Body of pancreas (tissue), 4 donors: ENCODE results near the gene RASGRP2.

ENCODE experiments used
- POLR2A ChIP-seq, 3 donors: fragments of 450-650 bp; IDR thresholded peaks; one replicate each; pipeline ENCODE4 v1.6.1; 2016; ENCODE audit warnings: antibody characterized with exemption in 3 of 3, mild to moderate bottlenecking in 2 of 3
- TF ChIP-seq, protein P1 (sequence below), 7 experiments: fragments of 450-650 bp in 4 of 7; fragments of 200-600 bp in 3 of 7; sonication (generic) in 3 of 7; IDR thresholded peaks; one replicate each; pipeline ENCODE4 v1.5.1; 2016 to 2019; ENCODE audit warnings: antibody characterized with exemption in 7 of 7

DNA sequence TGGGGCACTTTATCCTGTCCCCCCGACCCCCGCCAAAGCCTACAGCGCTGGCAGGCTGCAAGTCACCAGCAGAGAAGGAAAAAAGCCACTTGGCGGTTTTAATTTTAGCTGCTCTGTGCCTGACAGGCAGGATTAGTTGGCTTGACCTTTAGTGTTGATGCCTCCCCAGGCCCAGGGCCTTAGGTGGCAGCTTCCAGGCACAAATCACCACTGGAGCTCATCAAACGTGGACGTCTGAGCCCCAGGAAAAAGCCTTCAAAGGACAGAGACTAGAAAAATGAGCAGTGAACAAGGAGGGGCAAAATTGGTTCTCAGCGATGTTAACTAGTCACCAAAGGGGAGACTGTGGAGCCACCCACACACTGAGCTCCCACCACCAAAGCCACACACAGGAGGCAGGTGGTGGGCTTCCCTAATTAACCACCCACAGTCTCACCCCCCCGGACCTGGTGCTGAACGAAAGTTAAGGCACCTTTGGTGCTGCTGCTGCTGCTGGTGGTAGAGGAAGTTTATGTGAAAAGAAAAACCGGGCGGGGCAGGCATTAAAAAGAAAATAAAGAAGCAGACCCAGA, 20.2 kb upstream of the RASGRP2 start:
- TF ChIP-seq POLR2A (IDR thresholded peaks at IDR 0.05): no peak
- TF ChIP-seq, protein P1, sequence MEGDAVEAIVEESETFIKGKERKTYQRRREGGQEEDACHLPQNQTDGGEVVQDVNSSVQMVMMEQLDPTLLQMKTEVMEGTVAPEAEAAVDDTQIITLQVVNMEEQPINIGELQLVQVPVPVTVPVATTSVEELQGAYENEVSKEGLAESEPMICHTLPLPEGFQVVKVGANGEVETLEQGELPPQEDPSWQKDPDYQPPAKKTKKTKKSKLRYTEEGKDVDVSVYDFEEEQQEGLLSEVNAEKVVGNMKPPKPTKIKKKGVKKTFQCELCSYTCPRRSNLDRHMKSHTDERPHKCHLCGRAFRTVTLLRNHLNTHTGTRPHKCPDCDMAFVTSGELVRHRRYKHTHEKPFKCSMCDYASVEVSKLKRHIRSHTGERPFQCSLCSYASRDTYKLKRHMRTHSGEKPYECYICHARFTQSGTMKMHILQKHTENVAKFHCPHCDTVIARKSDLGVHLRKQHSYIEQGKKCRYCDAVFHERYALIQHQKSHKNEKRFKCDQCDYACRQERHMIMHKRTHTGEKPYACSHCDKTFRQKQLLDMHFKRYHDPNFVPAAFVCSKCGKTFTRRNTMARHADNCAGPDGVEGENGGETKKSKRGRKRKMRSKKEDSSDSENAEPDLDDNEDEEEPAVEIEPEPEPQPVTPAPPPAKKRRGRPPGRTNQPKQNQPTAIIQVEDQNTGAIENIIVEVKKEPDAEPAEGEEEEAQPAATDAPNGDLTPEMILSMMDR (IDR thresholded peaks at IDR 0.05): no peak
